Esophagus squamous epithelium (tissue), 4 donors: ENCODE measurements around the gene SPA17.

ENCODE experiments used
- POLR2A ChIP-seq, 4 donors: fragments of 450-650 bp; IDR thresholded peaks; one replicate each; pipeline ENCODE4 v1.6.1; 2017; ENCODE audit warnings: antibody characterized with exemption in 4 of 4, mild to moderate bottlenecking in 4 of 4, moderate library complexity in 3 of 4
- TF ChIP-seq, protein P1 (sequence below), 6 experiments: fragments of 450-650 bp in 4 of 6; fragments of 200-600 bp in 2 of 6; sonication (generic) in 2 of 6; IDR thresholded peaks; one replicate each; pipeline ENCODE4 v1.5.1; 2016 to 2019; ENCODE audit warnings: antibody characterized with exemption in 6 of 6, mild to moderate bottlenecking in 4 of 6, moderate library complexity in 4 of 6

DNA sequence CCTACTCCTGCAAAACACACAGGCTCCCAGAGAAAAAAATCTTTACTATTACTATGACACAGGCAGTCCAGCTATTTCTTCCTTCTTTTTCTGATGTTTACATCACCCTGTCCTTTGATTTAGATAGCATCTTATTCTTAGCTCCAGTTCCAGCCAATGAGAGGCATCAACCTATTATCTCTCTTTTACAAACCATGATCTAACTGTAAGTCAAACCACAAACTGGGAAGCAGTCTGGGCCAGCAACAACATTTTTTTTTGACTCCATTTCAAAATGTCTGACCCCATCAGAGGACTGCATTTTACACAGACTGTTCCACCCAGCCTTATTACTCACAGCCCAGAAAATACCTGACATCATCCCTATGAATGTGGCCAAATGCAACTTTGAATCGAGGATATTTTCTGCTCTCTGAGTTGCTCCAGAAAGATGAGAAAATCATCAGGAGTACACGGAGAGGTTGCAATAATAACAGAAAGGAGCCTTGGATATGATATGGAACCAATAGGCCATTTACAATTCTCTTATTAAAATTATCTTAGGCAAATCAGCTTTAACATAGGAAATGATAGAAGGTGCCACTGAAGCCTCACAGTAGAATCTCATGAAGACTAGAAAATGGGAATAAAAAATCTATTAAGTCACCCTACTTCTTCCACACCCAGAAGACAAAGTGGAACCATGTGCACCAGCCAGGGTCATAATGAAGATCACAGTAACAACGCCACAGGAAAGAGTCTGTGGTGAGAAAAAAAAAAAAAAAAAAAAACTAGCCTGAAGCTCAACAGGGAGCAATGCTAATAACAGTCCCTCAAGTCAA is 29.9 kb upstream of the SPA17 start:
- TF ChIP-seq, protein P1, sequence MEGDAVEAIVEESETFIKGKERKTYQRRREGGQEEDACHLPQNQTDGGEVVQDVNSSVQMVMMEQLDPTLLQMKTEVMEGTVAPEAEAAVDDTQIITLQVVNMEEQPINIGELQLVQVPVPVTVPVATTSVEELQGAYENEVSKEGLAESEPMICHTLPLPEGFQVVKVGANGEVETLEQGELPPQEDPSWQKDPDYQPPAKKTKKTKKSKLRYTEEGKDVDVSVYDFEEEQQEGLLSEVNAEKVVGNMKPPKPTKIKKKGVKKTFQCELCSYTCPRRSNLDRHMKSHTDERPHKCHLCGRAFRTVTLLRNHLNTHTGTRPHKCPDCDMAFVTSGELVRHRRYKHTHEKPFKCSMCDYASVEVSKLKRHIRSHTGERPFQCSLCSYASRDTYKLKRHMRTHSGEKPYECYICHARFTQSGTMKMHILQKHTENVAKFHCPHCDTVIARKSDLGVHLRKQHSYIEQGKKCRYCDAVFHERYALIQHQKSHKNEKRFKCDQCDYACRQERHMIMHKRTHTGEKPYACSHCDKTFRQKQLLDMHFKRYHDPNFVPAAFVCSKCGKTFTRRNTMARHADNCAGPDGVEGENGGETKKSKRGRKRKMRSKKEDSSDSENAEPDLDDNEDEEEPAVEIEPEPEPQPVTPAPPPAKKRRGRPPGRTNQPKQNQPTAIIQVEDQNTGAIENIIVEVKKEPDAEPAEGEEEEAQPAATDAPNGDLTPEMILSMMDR (IDR thresholded peaks at IDR 0.05), result no peak
- no peak for TF ChIP-seq POLR2A (IDR thresholded peaks at IDR 0.05)
